HG02870 (cell line): ENCODE data around the gene TMEM59L.

Experiments
- ATAC-seq: cut with Tn5 transposase; IDR thresholded peaks from one replicate; pipeline ENCODE4 v1.9.1; 2021; ENCODE audit warnings: mild to moderate bottlenecking, moderate library complexity; ENCODE audit not compliant: unreplicated experiment

The TMEM59L gene

DNA sequence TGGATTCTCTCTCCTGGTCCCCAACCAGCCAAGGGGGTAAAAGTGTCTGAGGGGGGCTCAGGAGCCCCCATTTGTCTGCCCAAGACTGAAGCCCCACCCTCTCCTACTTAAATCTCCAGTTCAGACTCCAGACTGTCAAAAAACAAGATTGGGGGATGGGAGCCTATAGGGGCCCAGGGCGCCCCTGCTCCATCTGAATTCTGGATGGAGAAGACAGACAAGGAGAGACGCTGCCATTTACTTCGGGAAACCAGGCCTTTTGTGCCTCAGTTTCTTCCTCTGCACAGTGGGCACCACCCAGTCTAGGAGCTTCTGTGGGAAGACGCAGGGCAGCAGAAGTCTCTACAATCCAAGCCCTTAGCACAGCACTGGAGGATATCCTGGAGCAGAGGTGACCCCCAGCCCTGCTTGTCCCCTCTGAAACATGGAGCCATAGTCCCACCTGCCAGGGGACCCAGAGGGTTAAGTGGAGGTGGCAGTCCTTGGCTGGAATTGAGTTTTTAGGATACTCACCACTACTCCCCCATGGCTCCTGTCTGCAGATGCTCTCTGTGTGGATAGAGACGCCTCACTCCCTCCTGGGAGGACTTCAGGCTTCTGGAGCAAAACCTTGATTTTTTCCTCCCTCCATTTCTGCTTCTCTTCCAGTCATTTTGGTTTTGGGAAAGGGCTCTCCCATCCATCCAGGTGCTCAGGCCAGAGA lies 4.4 kb upstream of the TMEM59L start:
- no peak for ATAC-seq

DNA sequence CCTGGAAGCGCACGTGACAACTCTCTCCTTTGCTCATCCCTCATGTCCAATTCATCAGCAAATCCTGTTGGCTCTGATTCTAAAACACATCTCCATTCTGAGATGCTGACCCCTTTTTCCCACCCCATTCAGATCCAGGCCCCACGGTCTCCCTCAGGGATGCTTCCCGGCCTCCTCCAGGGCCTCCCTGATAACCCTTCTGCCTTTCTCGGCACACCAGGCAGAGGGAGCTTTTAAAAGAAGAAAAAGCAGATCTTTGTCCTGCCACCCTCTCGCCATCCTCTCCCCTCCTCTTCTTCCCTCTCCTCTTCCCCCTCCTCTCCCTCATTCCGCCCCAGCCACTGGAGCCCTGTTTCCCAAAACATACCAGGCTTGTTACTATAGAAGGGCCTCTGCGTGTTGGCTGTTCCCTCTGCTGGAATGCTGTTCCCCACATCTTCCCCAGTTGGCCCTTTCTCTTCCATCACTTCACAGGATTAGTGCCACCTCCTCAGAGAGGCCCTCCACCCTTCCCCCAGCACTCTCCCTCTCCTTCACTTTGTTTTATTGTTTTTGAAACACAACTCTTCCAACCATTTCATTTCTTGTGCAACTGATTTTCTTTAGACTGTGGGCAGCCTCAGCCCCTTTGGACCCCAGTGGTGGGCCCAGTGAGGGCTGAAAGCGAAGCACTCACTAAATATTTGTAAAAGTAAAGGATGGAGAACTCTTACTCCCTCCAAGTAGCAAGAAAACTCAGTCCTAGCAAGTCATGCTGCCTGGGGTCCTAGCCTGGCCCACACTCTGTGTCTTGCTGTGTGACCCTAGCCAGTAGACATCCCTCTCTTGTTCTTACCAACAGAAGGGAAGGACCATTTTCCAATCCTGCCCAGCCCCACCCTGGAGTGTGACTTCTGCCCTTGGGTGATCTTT lies 3.6 kb upstream of the TMEM59L start:
- no peak for ATAC-seq

DNA sequence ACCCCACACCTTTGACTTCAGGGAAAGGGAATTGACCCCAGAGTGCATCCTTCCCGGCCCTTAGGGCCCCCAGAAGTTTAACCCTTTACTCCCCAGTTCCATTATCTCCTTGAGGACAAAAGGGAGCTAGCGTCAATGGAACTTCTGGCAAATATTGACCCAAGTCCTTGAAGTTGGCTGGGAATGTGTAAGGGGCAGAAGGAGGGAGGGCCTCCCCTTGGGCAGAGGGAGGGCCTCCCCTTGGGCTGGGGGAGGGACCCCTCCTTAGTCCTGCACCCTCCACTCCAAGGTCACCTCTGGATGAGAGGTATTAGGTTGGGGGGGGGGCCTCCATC lies 3.0 kb upstream of the TMEM59L start:
- ATAC-seq: no peak

DNA sequence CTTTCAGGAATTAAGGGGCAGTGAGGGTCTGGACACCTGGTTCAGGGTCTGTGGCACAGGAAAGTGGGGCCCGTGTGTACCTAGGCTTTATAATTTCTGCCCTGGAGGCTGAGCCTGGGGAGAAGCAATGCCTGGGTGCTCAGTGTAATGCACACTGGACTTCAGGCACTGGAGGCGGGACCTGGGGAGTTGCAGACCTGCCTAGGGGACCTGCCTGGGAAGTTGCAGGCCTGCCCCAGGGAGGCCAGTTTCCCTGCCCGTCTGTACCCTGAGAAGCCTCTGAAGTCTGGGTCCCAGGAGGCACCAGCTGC lies 2.5 kb upstream of the TMEM59L start:
- ATAC-seq: no peak

DNA sequence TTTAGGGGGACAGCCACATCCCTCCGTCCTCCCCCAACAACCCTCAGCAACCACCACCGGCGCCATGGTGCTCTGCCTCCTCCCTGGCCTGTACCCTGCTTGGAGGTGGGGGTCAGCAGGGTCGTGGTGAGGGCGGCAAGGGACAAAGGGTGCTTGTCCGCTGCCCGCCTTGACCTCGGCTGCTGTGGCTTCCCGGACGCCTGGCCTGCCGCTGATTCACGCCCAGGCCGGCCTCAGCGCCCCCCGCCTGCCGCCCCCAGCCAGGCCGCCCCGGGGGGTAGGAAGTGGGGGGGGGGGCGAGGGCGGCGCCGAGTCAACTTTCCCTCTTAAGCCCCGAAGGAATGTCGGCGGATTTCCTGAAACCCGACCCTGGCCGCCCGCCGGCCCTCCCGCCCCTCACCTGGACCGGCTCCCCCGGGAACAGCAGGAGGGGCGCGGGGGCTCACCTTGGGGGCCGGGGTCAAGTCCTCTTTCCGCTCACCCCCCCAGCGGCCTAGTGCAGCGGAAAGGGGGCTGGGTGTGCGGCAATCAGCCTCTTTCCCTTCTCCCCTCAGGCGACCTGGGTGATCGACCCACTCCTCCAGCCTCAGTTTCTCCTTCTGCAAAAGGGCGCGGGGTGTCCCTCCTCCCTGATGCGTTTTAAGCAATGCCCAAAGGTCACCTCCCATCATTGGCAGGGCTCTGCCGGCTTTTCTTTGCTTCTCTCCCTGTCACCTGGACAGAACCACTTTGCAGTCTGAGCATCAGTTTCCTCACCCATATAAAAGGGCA lies 1.9 kb upstream of the TMEM59L start:
- no peak for ATAC-seq

DNA sequence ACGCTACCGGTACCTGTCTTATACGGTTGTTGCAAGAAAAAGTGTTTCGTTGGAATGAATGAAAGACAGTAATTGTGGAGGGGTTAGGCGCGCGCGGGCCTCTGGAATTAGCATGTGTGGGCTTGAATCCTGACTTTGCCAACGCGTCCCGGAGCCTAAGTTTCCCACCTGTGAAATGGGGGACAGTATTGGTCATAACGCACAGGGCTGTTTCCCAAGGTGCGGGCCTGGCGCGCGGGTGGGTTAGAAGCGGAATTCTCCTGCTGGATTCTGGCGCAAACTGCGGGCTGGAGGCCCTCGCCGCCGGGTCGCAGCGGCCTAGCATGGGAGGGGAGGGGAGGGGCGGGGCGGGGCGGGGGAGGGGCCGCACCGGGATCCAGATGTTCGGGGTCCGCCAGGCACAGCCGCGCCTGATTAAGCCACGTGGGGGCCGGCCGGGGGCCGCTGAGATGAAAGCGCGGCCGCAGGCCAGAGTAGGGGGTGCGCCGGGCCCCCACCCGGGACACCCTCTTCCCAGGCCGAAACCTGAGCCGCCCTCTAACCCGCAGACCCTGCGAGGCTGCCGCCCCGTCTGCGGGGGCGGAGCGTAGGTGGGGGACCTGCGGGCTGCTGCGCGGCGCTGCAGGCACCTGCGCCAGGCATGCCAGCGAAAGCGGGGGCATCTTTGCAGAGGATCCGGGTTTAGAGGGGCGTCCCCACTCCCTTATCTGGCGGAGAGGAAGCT lies 1.2 kb upstream of the TMEM59L start:
- ATAC-seq: no peak

DNA sequence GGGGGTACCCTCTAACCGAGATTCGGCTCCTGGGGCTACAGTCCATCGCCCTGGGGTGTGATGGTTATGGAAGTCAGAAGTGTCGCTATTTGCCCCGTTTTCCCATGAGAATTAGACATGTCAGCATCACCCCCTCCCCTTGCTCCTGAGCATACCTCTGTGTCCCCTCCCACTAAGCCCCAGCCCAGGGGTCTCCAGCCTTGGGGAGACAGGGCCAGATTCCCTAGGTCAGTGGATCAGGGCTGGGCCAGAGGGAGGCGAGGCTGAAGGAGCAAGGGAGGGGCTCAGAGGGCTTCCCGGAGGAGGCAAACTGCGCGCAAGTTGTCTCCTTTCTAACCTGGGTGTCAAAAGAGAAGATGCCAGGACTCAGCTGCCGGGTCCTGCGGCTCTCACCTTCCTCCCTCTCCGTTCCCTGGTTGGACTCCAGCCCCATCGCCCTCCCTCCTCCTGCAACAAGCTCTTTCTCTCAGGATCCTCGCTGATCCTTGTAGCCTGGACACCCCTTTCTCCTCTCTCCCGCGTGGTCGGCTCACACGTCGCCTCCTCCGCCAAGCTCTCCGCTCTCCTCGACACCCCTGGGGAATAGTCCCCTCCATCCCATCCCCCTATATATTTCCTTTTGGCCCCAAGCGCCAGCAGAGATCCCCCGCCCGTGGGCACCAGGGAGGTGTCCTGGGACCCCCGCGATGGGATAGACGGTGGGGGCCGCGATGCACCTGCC lies 459 bp upstream of the TMEM59L start:
- ATAC-seq: no peak

DNA sequence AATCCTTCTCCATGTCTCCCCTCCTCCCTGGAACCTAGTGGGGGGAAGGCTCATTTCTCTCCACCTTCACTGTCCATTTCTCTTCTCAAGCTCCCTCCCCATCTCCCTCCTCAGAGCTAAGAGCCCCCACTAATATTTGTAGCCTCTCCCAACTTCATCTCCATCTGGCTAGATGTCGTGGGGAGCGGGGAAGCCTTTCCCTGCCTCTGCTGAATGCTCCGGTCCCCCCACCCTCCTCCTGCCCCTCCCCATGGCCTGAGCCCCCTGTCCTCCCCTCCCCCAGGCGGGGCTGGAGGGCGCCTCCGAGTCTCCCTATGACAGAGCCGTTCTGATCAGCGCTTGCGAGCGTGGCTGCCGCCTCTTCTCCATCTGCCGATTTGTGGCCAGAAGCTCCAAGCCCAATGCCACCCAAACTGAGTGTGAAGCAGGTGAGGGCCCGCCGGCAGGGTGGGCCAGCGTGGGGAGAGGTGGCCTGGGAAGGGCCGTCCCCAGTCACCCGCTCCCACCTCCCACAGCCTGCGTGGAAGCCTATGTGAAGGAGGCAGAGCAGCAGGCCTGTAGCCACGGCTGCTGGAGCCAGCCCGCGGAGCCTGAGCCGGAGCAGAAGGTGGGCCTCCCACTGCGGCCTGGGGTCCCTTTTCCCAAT lies 1.0 kb downstream of the TMEM59L start:
- no peak for ATAC-seq

DNA sequence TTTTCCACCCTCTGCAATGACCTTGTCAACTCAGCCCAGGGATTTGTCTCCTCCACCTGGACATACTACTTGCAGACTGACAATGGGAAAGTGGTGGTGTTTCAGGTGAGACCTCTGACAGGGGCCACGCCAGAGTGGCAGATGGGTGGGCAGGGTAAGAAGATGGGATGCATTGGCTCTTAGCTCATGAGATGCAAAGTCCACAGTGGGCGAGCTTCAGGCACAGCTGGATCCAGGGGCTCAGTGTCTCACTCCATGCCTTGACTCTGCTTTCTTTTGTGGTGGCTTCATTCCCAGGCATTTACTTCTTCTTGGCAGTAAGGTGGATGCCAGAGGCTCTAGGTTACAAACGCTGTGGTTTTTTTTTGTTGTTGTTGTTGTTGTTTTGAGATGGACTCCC lies 3.4 kb downstream of the TMEM59L start:
- ATAC-seq: no peak

DNA sequence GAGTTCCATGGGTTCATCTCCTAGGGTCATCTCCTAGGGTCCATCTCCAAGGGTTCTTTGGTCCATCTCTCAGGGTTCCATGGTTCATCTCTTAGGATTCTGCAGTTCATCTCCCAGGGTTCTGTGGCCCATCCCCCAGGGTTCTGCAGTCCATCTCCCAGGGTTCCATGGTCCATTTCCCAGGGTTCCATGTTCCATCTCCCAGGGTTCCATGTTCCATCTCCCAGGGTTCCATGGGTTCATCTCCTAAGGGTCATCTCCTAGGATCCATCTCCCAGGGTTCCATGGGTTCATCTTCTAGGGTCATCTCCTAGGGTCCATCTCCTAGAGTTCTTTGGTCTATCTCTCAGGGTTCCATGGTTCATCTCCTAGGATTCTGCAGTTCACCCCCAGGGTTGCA lies 4.9 kb downstream of the TMEM59L start:
- ATAC-seq: no peak

DNA sequence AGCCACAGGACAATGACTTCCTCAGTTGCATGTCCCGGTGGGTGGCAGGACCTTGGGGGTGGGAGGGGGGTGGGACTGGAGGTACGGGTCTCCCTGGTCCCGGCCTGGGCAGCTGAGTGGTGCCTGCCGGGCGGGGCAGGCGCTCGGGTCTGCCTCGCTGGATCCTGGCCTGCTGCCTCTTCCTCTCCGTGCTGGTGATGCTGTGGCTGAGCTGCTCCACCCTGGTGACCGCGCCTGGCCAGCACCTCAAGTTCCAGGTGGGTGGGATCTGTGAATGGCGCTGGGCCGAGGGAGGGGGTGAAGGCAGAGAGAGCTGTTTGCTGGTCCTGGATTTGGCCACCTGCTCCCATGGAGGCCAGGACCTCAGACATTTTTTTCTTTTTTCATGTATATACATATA lies 5.6 kb downstream of the TMEM59L start:
- no peak for ATAC-seq

DNA sequence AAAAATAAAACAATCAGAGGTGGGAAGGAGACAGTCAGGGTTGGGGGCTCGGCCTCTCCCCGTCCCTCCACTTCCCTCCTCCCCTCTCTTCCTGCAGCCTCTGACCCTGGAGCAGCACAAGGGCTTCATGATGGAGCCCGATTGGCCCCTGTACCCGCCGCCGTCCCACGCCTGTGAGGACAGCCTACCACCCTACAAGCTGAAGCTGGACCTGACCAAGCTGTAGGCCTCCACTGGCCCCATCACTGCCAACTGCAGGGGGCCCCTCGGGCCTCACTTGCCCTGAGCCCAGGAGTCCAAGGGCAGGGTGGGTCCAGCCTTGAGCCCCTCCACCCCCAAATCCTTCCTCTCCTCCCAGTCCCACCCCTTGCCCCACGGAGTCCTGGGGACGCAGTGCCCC lies 7.6 kb downstream of the TMEM59L start:
- ATAC-seq: no peak

DNA sequence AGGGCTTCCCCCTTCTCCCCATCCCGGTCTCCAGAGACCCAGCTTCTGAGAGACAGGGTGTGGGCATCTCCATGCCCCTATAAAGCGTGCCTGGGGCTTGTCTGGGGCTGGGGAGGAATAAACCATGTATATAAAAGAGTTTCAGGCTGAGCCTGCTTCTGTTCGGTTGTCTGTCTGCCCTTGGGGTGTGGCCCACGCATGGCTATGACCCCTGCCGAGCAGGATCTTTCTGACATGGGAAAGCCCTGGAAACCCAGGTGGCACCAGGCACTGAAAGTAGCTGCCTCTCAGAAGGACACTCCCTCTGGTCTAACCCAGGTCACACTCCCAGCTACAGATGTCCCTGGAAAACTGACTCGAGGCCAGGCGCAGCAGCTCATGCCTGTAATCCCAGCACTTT lies 8.2 kb downstream of the TMEM59L start:
- no peak for ATAC-seq

DNA sequence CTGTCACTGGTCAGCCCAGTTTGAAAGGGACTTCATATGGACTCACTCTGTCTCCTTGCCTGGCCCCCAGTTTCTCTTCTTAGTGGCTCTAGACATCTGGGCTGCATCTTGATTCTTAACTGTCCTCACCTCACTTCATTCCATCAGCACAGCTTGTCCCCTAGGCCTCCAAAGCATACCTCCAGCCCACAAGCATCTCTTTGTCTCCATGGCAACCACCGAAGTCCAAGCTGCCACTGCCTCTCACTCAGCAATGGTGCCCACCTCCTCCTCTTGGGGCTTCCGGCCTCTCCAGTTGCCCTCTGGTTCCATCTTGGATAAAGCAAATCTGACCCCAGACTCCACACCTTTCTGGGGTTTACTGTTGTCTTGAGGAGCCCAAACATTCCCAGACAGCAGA lies 14.2 kb downstream of the TMEM59L start:
- no peak for ATAC-seq

DNA sequence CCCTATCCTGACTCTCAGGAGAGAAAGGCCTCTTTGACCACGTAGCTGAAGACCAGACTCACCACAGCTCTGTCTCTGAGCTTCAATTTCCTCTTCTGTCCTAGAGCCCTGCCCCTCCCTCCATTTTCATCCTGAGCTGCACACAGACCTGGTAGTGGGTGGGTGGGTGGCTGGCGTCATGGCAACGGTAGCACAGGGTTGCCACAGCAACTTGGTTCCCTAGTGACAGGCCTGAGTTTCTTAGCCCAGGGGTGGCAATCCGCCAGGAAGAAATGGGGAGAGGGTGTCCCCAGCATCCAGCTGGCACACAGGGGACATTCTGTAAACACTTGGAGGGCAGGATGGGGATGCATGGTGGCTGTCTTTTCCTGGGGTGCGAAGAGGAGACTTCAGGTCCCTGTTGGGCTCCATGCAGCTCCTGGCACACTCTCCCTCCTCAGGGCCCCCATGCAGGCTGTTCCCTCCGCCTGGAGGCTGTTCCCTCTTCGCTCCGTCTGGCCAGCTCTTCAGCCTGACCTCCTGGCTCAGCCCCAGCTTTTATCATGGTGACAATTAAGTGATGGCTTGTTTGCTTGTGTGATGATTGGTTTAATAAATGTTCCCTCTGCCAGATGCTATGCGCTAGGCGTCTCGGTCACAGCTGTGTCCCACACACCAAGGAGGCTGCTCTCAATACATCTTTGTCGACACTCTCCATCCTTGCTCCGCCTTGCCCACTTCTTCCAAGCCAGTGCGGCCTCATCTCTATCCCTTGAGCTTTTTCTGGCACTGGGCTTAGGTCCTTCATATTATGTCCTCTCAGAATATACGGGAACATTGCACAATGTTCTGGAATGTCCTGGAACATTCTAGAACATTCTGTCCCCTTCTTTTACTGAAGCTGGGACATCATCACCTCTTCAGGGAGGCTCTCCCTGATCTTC lies 16.8 kb downstream of the TMEM59L start:
- ATAC-seq: no peak

DNA sequence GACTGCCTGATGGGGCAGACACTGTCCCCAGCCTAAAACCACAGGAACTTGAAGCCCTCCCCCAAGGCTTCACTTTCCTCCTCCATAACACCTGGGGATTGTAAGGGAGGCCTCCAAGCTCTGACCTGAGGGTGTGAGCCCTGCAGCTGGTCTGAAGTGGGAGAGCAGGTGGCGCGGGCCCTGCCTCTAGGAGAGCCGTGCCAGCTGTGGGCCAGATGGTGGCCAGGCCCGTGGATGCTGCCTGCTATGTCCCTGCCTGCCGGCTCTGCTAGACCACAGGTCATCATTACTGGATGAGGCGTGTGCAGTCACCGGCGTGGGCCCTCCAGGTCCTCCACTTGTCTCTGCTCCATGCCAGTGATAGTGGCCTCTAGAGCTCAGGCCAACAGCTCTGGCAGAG lies 20.7 kb downstream of the TMEM59L start:
- ATAC-seq: no peak

DNA sequence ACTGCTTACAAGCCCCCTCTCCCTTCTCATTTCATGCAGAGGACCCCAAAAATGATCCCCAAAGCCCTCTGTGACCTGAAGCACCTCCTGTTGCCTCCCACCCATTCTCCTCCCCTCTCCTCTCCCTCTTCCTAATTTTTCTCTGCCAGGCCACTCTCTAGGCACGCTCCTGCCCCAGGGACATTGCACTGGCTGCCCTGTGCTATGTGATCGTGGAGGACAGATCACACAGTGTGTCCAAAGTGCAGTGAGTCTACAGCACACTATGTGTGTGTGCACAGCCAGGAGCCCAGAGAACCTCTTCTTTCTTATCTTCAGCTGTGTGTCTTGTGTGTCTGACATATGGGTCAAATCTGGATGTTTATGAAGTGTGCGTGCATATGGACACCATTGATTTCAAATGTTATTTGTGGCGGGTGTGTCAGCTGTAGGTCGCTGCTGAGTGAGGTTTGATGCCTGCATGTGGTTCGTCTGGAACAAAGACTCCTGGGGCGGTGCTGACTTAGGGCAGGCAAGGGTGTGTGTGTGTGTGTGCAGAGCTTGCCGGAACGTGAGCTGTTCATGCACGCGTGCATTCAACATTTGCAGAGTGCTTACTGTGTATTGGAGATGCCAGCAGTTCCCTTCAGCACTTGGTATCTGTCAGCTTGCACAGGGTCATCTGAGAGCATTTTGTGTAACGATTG lies 22.1 kb downstream of the TMEM59L start:
- ATAC-seq: no peak

DNA sequence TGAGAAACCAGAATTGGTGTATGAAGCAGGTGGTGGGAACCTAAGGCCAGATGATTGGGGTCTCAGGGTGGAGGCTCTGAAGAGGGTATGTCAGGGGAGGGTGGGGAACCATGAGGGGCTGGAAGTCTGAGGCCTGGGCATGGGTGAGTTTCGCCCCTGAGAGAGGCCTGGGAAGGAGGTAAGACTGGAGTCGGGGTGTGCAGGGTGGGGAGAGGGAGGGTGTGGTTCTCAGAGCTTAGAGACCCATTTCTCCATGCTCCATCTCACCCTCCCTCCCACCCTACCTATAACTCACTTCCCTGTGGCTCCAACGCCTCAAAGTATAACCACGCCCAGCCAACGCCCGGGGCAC lies 23.1 kb downstream of the TMEM59L start:
- no peak for ATAC-seq
